IPS-NIHi11 (cell line): Measurements from ENCODE around the gene GNB1.
A peak's percentile ranks its signal among the peaks of the same experiment; 100 is the strongest.
"Not testable (repeated sequence)": the region's sequence is repeated elsewhere in the genome, so short reads cannot be mapped to it uniquely, and the experiment has no call there.

Experiments
- DNase-seq: peaks from one replicate; pipeline ENCODE4 v3.0.0; 2012; ENCODE audit warnings: mixed read lengths, low spot score

Gene GNB1

GRCh38 chr1:1760715-1761114, 130.2 kb downstream of the GNB1 start:
- peak; percentile 2 for DNase-seq

DNA sequence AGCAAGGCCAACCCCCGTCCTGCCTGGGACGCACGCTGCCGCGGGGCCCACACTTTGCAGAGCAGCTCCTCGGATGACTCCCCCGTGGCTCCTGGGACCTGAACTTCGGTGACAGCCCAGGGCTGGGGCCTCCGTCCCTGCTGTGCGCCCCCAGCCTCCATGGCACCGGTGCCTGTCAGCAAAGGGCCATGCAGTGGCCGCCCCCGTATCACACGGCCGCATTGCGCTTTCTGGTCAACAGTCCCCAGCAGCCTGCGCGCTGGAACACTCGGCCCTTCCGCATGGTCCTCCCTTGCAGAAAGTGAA, 130.6 kb downstream of the GNB1 start:
- DNase-seq, result peak; percentile 5

- DNase-seq, result peak; percentile 12
Observed at GRCh38 chr1:1759456-1760344, 131.2 kb downstream of the GNB1 start.

- peak; percentile 53 for DNase-seq
Observed at GRCh38 chr1:1758692-1759455, 132.0 kb downstream of the GNB1 start.

DNA sequence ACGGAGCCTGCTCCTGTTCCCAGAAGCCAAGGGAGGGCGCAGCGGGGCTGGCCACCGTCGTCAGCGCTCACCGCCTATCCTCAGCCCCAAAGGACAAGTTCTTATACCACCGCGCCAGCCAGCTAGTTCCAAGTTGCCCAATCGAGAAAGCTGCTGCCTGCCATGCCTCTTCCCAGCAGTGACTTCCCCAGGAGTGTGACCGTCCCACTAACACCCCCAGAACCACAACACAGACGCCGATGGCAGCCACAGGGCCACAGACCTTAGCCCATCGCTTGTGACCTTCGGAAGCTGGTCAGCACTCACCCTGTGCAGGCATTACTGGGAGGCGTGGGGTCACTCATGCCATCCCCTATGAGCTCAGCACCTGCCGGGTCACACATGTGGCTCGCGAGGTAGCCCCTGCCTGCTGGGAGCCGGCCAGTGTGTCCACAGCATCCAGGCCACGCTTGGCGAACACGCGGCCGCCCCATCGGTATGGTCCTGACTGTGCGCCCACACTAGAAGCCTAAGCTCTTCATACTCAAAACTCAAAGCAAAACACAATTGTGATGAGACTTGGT, 132.7 kb downstream of the GNB1 start:
- peak; percentile 2 for DNase-seq

- no peak for DNase-seq
Observed at GRCh38 chr1:1757422-1758058, 133.3 kb downstream of the GNB1 start.

- no peak for DNase-seq
Observed at GRCh38 chr1:1756661-1757421, 134.0 kb downstream of the GNB1 start.

GRCh38 chr1:1755852-1756251, 135.0 kb downstream of the GNB1 start:
- DNase-seq, result no peak

GRCh38 chr1:1755426-1755825, 135.5 kb downstream of the GNB1 start:
- no peak for DNase-seq

GRCh38 chr1:1754051-1754815, 136.7 kb downstream of the GNB1 start:
- no peak for DNase-seq

- DNase-seq, result no peak
Observed at GRCh38 chr1:1753607-1754005, 137.3 kb downstream of the GNB1 start.

DNA sequence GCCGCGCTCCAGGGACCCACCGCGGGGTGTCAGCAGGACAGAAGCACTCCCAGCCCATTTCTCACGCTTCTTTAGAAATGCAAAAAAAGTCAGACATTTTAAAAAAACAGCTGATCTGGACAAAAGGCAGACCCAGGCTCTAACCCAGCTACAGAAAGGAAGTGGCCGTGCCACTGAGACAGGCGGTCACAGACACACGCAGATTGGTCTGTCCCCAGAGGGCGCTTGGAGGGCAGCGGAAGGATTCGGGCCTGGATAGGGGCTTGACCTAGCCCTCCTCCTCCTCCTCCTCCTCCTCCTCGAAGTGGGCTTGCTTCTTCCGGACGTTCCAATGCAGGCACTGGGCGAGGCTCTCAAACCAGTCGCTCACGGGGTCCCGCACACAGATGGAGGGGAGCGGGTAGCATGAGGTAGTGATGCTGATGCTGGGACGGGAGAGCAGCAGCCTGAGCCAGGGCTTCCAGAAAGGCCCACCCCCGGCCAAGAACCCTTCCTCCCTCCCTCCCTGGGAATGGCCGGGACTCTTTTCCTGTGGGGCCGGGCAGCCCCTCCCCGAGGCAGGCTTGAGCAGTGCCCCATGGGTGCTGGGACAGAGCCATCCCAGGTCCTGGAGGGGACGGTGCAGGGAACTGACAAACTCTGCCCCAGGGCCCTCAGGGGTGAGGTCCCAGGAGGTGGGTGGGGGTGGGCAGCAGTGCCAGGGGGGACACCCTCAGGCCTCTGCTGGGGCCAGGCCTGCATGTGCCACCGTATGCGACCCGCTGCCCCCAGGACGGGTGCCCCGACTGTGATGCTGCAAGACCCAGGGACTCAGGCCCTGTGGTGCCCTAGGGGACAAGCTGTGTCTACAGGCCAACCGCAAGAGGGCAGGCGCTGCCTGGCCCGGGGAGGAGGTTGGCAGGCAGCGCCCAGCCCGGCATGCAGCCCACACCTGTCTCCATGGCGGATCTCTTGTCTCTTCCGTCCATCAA, 138.0 kb downstream of the GNB1 start:
- no peak for DNase-seq

DNA sequence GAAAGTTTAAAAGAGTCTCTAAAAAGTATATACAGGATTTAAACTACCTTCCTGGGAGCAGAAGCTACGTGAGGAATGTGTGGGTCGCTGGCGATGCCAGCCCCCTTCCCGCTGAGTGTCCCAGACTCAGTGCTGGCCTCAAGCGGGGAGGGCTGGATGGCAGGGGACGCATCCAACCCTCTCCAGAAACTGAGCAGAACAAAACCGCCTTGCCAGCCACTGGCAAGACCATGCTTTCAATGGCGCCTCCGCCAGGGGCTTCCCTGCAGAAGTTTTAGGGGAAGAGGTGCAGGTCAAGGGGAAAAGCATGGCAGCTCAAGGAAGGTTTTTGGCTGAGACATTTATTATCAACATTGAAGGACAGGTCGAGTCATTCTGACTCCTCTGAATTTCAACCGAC, 138.7 kb downstream of the GNB1 start:
- DNase-seq, result no peak

GRCh38 chr1:1749941-1750340, 140.9 kb downstream of the GNB1 start:
- DNase-seq, result not testable (repeated sequence)

GRCh38 chr1:1748686-1749321, 142.1 kb downstream of the GNB1 start:
- DNase-seq, result no peak

DNA sequence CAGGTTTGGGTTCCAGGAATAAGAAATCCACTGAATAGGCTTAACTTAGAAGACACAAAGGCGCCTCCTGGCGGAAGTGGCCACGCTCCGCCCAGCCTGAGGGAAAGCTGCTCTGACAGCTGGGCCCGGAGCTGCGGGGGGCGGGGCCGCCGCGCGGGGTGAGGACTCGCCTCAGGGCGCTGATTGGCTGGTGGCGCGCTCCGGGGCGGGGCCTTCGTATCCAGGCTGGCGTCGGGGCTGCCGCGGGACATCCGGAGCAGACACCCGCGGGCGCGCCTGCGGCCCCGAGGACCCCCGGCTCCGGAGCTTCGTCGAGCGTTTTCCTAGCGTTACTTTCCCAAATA, 144.3 kb downstream of the GNB1 start:
- DNase-seq, result not testable (repeated sequence)

DNA sequence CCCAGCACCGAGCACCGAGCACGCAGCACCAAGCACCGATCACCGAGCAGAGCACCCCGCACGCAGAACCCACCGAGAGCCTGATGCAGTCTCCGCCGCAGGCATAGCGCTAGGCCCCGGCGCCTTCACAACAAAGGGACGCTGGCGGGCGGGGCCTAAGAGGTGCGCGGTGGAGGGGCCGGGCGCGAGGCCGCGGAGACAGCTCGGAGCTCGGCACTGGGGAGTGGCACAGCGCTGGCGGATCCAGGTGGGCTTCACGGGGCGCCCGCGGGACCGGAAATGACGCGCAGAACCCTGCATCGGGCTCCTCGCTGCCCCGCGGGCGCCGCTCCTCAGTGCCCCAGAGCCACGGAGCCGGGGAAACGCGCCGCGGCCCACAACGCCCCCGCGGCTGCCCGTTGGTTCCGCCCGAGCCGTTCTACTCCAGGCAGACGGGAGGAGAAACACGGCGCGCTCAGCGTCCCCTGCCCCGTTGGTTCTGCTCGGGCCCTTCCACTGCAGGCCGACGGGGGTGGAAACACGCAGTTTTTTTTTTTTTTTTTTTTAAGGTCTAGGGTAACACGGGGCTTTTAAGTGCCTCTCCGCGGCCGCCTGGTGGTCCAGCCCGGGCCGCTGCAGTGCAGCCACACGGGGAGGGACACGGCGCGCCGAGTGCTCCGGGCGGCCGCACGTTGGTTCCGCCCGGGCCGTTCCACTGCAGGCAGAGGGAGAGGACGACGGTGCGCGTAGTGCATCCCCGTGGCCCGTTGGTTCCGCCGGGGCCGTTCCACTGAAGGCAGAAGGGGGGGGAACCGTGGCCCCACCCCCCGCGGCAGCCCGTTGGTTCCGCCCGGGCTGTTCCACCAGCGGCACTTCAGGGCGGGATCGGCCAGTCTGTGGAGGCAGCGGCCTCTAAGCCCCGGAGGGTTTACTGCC, 145.0 kb downstream of the GNB1 start:
- DNase-seq, result peak; percentile 9

GRCh38 chr1:1742529-1742928, 148.4 kb downstream of the GNB1 start:
- not testable (repeated sequence) for DNase-seq
